ENCODE results near the gene LEUTX. TPM values are rescaled to one million over a fixed set of nuclear protein-coding genes. Genes with fewer than 3 reads are reported as not detected.
"Not testable (repeated sequence)": the region's sequence is repeated elsewhere in the genome, so short reads cannot be mapped to it uniquely, and the experiment has no call there.

Gene LEUTX
- total RNA-seq, 1 donor from 2014 or later: not detected

DNA sequence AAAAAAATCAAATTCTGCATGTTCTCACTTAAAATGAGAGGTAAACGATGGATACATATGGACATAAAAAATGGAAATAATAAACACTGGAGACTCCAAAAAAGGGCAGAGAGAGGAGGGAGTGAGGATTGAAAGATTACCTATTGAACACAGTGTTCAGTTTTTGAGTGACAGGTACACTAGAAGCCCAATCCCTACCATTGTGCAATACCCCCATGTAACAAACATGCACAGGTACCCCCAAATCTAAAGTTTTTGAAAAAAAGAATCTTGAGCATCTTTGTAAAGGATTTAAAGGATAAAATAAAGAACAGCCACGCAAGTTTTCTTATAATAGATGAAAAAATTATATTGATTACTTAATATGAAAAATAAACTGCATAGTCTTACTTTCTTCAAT lies 24.1 kb upstream of the LEUTX start:
- no peak overlapping the region for H3K27ac ChIP-seq
- intact Hi-C loops (cut with DNase I): no loop called here
- DNase-seq (ENCODE audit: extremely low spot score in 2 of 2): no peak
- H3K9me3 ChIP-seq: no peaks in the 10 kb centered on the region
- no peaks in the 10 kb centered on the region for H3K27me3 ChIP-seq
- no peaks in the 10 kb centered on the region for H3K36me3 ChIP-seq
- TF ChIP-seq POLR2A (IDR thresholded peaks at IDR 0.05) (no peak), POLR2AphosphoS5 (IDR thresholded peaks at IDR 0.05; ENCODE audit: insufficient read depth in 1 of 2, low read depth in 1 of 2) (no peak)
- no peaks in the 10 kb centered on the region for H3K4me1 ChIP-seq
- no peak overlapping the region for H3K4me3 ChIP-seq

DNA sequence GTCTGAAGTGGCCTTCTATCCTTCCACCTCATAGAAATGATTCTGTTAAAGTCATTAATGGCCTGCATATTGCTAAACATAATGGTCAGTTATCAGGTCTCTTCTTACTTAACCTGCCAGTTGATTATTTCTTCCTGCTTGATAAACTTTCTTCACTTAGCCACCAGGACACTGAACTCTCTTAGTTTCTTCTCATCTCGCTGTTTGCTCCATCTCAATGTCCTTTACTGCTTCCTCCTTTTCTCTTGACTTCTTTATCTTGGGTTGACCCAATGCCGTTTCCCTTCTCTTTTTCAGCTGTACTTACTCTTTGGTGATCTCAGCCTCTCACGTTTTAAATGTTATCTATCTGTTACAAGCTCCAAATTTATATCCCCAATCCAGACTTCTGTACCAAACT lies 23.7 kb upstream of the LEUTX start:
- H3K36me3 ChIP-seq: no peaks in the 10 kb centered on the region
- no peaks in the 10 kb centered on the region for H3K9me3 ChIP-seq
- H3K4me3 ChIP-seq: no peak overlapping the region
- intact Hi-C loops (cut with DNase I): no loop called here
- H3K4me1 ChIP-seq: no peaks in the 10 kb centered on the region
- DNase-seq (ENCODE audit: extremely low spot score in 2 of 2): no peak
- TF ChIP-seq POLR2A (IDR thresholded peaks at IDR 0.05): no peak
- no peak for TF ChIP-seq POLR2AphosphoS5 (IDR thresholded peaks at IDR 0.05; ENCODE audit: insufficient read depth in 1 of 2, low read depth in 1 of 2)
- TF ChIP-seq, protein P1, sequence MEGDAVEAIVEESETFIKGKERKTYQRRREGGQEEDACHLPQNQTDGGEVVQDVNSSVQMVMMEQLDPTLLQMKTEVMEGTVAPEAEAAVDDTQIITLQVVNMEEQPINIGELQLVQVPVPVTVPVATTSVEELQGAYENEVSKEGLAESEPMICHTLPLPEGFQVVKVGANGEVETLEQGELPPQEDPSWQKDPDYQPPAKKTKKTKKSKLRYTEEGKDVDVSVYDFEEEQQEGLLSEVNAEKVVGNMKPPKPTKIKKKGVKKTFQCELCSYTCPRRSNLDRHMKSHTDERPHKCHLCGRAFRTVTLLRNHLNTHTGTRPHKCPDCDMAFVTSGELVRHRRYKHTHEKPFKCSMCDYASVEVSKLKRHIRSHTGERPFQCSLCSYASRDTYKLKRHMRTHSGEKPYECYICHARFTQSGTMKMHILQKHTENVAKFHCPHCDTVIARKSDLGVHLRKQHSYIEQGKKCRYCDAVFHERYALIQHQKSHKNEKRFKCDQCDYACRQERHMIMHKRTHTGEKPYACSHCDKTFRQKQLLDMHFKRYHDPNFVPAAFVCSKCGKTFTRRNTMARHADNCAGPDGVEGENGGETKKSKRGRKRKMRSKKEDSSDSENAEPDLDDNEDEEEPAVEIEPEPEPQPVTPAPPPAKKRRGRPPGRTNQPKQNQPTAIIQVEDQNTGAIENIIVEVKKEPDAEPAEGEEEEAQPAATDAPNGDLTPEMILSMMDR (IDR thresholded peaks at IDR 0.05): no peak
- H3K27me3 ChIP-seq: no peaks in the 10 kb centered on the region
- no peak overlapping the region for H3K27ac ChIP-seq

DNA sequence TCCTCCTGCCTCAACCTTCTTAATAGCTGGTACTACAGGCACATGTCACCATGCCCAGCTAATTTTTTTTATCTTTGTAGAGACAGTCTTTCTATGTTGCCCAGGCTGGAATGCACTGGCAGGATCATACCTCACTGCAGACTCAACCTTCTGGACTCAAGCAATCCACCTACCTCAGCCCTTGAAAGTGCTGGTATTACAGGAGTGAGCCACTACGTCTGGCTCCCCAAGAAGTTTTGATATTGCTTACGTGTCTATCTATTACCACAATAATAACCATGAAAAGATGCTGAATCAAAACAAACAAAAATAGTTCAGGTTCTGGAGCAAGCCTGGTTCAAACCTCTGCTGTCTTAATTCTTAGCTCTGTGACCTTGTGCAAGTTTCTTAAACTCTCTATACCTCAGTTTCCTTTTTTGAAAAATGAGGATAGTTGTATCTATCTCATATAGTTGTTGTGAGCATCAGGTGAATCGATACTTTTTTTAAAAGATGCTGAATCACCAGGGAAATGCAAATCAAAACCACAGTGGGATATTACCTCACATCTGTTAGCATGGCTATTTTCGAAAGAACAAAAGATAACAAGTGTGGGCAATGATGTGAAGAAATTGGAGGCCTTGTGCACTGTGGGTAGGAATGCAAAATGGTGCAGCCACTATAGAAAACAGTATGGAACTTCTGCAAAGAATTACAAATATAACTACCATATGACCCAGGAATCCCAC lies 19.0 kb upstream of the LEUTX start:
- TF ChIP-seq, protein P1 (IDR thresholded peaks at IDR 0.05): no peak
- TF ChIP-seq POLR2AphosphoS5 (IDR thresholded peaks at IDR 0.05; ENCODE audit: insufficient read depth in 1 of 2, low read depth in 1 of 2) (no peak), POLR2A (IDR thresholded peaks at IDR 0.05) (no peak)
- H3K27me3 ChIP-seq: no peaks in the 10 kb centered on the region
- H3K9me3 ChIP-seq: no peaks in the 10 kb centered on the region
- intact Hi-C loops (cut with DNase I): no loop called here
- DNase-seq (ENCODE audit: extremely low spot score in 2 of 2): no peak
- H3K4me1 ChIP-seq: no peaks in the 10 kb centered on the region
- H3K36me3 ChIP-seq: no peaks in the 10 kb centered on the region
- H3K4me3 ChIP-seq: no peak overlapping the region
- no peak overlapping the region for H3K27ac ChIP-seq

DNA sequence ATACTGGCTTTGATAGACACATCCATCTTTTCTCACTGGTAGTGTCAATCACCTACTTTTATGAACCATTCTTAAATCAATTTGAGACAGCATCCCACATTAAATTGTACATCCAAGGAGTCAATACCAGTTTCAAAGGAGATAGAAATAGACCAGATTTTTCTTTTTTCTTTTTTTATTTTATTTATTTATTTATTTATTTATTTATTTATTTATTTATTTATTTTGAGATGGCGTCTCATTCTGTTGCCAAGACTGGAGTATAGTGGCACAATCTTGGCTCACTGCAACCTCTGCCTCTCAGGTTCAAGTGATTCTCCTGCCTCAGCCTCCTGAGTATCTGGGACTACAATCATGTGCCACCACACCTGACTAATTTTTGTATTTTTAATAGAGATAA lies 16.8 kb upstream of the LEUTX start:
- H3K36me3 ChIP-seq; DNase-seq (ENCODE audit: extremely low spot score in 2 of 2); H3K9me3 ChIP-seq; intact Hi-C loops (cut with DNase I); H3K4me1 ChIP-seq; H3K27ac ChIP-seq; H3K27me3 ChIP-seq; H3K4me3 ChIP-seq: not testable (repeated sequence)

DNA sequence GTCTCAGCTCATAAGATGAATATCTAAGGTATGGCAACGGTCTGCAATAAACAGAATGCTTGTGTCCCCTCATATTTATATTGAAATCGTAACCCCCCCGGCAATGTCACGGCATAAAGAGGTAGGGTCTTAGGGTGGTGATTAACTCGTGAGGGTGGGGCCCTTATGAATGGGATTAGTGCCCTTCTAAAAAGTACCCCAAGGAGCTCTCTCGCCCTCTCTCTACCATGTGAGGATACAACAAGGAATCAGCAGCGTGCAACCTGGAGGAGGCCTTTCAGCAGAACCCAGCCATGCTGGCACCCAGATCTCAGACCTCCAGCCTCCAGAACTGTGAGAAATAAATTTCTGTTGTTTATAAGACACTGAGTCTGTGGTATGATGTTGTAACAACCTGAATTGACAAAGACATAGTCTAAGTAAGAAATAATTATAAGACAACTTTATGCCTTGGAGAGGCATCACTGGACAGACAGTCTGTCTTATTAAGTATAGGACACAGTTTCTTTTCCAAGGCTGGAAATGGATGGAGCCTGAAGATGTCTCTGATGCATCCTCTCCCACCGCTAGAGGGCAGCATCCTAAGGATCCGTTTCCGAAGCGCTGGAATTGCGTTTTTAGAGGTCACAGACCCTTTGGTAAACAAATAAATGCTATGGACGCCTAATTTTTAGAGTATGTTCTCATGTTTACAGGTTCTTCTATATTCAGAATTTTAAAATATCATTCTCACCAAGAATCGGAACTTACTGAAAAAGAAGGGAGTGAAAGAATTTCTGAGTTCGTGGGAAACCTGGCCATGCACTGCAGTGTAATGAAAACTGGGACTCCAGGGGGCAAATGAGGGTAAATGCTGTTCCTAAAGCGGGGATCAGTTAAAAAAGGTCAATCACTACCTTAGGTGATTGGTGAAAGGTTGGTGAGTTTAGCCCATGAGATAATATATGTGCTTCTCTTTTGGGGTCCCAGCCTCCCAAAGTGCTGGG lies 13.3 kb upstream of the LEUTX start:
- Histone ChIP-seq H3K27ac (no peak overlapping the region), H3K36me3 (no peaks in the 10 kb centered on the region), H3K4me1 (no peaks in the 10 kb centered on the region), H3K27me3 (no peaks in the 10 kb centered on the region), H3K4me3 (no peak overlapping the region), H3K9me3 (no peaks in the 10 kb centered on the region)
- intact Hi-C loops (cut with DNase I): no loop called here
- DNase-seq (ENCODE audit: extremely low spot score in 2 of 2): no peak
- no peak for TF ChIP-seq POLR2AphosphoS5 (IDR thresholded peaks at IDR 0.05; ENCODE audit: insufficient read depth in 1 of 2, low read depth in 1 of 2)
- TF ChIP-seq POLR2A (IDR thresholded peaks at IDR 0.05): no peak
- TF ChIP-seq, protein P1 (IDR thresholded peaks at IDR 0.05): peak in 2 of 3 experiments; percentile 12 to 35
